Activated CD8-positive, alpha-beta memory T cell treated with anti-CD3 and anti-CD28 coated beads for 48 hours (primary cell): Measurements from ENCODE around the gene C2orf42.
A peak's percentile ranks its signal among the peaks of the same experiment; 100 is the strongest.
"Not testable (repeated sequence)": the region's sequence is repeated elsewhere in the genome, so short reads cannot be mapped to it uniquely, and the experiment has no call there.

Source experiments
- DNase-seq, 3 experiments: peaks; one replicate each; pipeline ENCODE4 v3.0.0-alpha.2; 2020; ENCODE audit warnings: low read depth in 2 of 3, low spot score in 2 of 3

C2orf42 gene

DNA sequence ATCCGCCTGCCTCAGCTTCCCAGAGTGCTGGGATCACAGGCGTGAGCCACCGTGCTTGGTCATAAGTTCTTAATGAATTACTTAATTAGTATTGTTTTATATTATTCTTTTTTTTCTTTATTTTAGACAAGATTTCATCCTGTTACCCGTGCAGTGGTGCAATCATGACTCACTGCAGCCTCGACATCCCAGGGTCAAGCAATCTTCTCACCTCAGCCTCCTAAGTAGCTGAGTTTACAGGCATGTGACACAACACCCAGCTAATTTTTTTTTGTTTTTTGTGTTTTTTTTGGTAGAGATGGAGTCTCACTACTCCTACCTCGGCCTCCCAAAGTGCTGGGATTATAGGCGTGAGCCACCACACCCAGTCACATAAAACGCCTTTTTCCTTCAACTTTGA is 17.3 kb downstream of the C2orf42 start:
- DNase-seq = no peak

- not testable (repeated sequence) for DNase-seq
Observed at GRCh38 chr2:70169654-70170245, 21.1 kb downstream of the C2orf42 start.

GRCh38 chr2:70161069-70161534 is 29.7 kb downstream of the C2orf42 start:
- DNase-seq = no peak

- DNase-seq = no peak
Observed at GRCh38 chr2:70160545-70160944, 30.3 kb downstream of the C2orf42 start.

DNA sequence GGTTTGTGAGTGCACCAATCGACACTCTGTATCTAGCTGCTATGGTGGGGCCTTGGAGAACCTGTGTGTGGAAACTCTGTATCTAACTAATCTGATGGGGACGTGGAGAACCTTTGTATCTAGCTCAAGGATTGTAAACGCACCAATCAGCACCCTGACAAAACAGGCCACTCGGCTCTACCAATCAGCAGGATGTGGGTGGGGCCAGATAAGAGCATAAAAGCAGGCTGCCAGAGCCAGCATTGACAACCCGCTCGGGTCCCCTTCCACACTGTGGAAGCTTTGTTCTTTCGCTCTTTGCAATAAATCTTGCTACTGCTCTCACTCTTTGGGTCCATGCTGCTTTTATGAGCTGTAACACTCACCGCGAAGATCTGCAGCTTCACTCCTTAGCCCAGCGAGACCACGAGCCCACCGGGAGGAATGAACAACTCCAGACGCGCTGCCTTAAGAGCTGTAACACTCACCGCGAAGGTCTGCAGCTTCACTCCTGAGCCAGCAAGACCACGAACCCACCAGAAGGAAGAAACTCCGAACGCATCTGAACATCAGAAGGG is 41.6 kb downstream of the C2orf42 start:
- not testable (repeated sequence) for DNase-seq

GRCh38 chr2:70148211-70148760 is 42.5 kb downstream of the C2orf42 start:
- not testable (repeated sequence) for DNase-seq

GRCh38 chr2:70145851-70146739 is 44.7 kb downstream of the C2orf42 start:
- no peak for DNase-seq

DNA sequence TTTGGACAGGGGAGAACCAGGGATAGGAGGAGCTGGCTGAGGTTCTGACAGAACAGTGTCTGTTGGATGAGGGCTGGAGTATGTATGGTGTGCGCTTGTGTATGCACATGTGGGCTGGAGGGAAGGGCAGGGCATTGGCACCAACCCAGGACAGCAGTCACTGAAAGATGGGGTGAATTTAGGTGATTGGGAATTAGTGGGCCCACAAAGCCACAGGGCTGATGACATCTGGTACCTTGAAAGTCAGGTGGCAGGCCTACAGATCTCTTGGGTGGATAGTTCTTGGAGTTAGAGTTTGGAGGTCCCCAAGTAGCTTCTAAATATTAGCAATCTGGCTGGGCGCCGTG is 45.7 kb downstream of the C2orf42 start:
- no peak for DNase-seq

DNA sequence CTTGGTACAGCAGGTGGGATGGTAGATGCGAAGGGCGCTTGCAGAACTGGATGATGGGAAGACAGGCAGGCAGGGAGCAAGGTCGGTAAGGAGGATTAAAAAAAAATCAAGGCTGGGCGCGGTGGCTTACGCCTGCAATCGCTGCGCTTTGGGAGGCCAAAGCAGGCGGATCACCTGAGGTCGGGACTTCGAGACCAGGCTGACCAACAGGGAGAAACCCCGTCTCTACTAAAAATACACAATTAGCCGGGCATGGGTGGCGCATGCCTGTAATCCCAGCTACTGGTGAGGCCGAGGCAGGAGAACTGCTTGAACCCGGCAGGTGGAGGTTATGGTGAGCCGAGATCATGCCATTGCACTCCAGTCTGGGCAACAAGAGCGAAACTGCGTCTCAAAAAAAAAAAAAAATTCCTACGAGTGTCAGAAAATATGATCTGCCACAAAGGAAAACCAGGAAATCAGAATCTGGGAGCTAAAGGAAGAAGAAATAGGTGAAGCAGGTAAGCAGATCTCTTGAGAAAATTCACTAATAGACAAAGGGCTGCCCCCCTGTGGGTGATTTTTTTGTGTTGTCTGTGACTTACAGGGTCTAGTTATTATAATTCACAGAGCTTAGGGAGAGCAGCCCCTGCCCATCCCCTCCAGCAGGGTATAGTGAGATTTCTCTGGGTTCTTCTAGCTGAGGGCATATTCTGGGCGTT is 46.2 kb downstream of the C2orf42 start:
- DNase-seq = no peak

DNA sequence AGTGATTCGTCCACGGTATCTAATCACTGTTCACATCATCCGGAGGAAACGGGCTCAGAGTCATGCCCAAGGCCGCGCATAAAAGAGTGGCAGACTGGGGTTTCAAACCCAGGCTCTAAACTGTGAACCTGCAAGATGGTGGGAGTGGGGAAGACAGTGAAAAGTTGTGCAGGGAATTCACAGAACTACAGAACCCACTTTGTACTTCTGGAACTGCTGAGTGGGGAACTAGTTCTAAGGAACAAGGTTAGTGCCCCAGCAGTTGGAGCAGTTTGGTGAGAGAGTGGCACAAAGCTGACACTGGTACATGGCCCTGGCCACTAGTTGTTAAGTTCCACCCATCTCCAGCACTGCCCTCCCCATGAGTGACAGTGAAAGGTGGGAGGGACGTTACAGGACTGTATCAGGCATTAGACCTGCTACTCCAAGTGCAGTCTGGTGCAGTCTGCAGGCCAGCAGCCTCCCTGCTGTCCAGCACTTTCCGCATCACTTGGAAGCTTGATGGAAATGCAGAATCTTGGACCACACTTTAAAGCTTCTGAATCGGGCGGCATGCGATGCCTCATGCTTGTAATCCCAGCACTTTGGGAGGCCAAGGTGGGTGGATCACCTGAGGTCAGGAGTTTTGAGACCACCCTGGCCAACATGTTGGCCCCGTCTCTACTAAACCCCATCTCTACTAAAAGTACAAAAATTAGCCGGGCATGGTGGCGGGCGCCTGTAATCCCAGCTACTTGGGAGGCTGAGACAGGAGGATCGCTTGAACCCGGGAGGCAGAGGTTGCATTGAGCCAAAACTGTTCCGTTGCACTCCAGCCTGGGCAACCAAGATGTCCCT is 47.3 kb downstream of the C2orf42 start:
- DNase-seq = no peak

GRCh38 chr2:70142590-70143313 is 48.1 kb downstream of the C2orf42 start:
- DNase-seq = peak; percentile 97 to 100 (median 99)

DNA sequence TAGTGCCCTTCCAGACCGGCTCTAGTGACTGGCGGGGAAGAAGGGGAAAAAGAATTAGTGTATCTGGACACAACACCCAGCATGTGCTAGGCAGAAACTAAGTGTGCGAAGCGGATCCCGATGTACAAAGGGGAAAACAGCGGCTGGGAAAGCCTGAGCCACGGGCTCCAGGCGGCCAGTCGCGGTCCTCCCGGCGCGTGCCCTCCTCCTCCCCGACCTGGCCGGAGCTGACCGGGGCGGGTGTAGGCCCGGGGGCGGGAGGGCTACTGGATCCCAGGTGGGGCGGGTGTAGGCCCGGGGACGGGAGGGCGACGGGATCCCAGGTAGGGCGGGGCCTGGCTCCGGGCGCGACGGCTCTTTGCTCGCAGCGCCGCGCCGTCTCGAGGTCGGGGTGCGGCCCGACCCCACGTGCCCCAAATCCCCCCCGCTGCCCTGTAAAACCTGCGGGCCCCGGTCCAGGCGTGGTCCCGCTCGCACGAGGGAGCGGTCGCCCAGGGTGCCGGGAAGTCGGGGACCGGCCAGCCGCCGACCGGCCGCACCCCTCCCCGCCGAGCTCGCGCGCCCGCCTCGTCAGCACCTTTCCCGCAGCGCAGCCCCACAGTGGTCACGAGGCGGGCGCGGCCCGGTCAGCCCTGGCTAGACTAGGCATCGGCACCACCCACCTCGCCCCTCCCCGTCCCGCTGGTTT is 48.8 kb downstream of the C2orf42 start:
- DNase-seq = no peak

DNA sequence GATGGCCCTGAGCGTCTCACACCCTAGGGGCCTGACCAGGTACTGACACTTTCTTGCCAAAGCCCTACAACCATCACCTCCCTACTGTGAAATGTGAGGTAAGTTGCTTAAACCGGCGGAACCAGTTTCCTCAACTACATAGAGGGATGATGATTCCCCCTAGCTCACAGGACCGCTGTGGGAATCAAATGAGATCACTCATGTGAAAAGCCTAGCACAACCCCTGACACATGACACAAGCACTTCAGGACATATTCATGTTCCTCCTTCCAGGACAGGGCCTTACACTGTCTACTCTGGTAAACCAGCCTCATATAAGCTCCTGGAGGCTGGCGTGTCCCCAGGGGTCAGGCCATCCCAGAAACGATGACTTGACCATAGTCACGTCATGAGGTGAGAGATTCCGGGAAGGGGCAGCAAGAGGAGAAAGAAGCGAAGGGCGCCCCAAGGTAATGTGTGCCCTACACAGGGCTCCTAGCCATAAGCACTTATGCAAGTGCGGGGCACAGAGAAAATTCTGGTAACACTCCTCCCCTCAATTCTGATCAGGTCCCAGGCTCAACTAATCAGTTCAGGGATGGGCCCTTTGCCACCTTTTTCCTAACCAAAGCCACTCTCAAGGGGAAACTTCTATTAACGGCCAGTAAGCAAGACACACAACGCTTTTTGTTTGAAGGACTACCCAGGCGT is 49.5 kb downstream of the C2orf42 start:
- no peak for DNase-seq

DNA sequence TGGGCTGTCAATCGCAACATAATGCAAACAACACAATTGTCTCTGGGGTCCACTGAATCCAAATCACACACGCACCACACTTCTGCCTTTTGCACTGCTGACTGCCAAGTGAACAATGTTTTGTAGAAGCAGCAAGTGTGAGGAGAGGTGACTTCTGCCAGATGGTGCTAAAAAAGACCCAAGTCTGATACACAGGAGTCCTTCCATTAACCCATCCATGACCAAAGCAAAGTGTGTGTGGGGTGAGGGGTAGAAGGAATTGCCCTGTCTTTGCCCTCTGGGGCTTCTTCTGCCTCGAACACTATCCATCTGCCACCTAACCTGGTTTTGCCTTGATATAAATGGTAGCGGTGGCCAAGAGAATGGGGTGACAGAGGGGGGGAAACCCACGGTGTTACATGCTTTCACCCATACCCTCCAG is 50.0 kb downstream of the C2orf42 start:
- DNase-seq = no peak

- not testable (repeated sequence) for DNase-seq
Observed at GRCh38 chr2:70134323-70134983, 56.4 kb downstream of the C2orf42 start.

GRCh38 chr2:70133491-70134322 is 57.1 kb downstream of the C2orf42 start:
- no peak for DNase-seq

GRCh38 chr2:70133127-70133452 is 57.7 kb downstream of the C2orf42 start:
- no peak for DNase-seq
